T47D (cell line): ENCODE measurements around the gene SGO1.

Source experiments
- DNase-seq, 2 experiments: peaks; one replicate each; pipeline versions ENCODE4 v3.0.0 to v3.0.0-alpha.2; 2011 to 2012; ENCODE audit warnings: low read depth in 1 of 2, low spot score in 1 of 2
- JUND ChIP-seq: IDR thresholded peaks from 2 replicates; pipeline ENCODE4 v1.6.1; 2012; ENCODE audit warnings: low read depth
- in situ Hi-C: cut with HindIII; loops from 2 replicates; pipeline ENCODE4 v1.10.0; 2016; ENCODE audit warnings: low sequenced_read_pairs, low pct_unique_long_range_greater_than_20kb

The SGO1 gene

DNA sequence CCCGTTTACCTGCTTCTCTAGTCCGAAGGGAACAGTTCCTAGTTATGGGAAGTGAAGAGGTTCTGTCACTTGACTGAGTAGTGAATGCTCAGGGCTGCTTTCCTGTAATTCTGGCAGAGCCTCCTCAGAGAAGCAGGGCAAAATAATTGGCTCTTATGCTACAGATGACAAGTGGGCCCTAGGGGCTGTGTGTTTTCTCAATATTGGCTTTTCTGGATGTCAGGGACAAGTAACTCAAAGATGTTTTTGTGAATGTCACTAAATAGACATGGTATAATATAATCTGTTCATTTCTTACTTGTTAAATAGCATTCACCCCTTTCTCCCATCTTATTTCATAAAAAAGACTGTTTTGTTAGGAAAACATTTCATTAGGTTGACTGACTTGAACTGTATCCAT, 40.1 kb downstream of the SGO1 start:
- in situ Hi-C loops: no loop called here
- TF ChIP-seq JUND: no peak
- no peak for DNase-seq

DNA sequence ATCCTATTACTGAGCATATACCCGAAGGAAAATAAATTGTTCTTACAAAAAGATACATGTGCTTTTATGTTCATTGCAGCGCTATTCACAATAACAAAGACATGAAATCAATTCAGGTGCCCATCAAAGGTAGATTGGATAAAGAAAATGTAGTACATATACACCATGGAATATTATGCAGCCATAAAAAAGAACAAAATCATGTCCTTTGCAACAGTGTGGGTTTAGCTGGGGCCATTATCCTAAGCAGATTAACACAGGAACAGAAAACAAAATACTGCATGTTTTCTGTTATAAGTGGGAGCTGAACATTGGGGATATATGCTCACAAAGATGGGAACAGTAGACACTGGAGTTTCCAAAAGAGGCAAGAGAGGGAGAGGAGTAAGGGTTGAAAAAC, 42.5 kb downstream of the SGO1 start:
- in situ Hi-C loops: no loop called here
- TF ChIP-seq JUND: no peak
- no peak for DNase-seq

DNA sequence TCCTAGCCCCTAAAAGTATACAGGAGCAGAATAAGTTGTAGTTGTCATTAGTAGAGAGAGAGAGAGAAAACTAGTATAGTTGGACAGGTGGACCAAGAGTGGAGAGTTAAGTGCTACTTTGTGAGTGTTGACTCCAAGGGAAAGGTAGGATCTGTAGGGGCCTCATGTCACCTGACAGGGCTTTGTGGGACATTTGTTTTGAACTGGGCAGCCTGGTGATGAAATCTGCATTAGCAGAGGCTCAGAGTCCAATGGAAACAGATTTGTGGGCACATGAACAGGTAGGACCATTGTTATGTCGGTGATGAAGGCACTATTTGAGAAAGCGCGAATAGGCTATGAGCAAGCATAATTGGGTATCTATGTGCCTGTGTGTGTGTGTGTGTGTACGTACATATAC, 43.5 kb downstream of the SGO1 start:
- no peak for TF ChIP-seq JUND
- in situ Hi-C loops: no loop called here
- no peak for DNase-seq

DNA sequence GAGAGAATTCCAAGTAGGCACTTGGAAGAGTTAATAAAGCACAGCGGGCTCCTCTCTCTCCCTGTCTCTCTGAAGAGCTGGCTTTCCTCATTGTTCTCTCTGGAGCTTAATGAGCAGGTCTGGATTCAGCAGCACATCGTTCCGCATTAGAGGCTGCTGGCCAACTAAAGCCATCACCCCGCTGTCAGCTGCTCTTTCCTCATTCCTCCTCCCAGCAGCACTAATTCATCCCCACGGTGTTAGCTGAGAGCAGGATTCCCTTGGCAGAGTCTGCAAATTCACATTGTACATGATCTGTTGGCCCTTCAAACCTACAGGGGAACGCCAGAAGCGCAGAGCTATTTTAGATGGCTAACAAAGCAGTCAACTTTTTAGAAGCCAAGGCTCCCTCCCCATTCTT, 44.2 kb downstream of the SGO1 start:
- no peak for DNase-seq
- in situ Hi-C loops: no loop called here
- TF ChIP-seq JUND: no peak

DNA sequence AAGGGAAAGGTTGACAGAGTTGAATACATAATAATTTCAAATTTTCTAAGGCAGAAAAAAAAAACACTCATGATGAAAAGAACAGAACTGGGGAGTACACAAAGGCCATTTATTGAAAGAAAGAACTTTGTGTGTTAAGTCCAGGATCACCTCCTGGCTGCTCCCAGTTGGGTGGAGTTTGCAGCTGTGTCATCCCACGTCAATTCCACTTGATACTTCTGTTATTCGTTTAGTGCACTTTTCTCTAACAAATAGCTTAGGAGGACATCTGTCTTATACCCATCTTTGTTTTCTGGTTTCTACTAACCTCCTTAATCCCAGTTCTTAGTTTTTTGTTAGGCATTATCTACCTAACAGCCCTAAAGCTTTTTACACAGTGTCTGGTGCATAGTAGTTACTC, 44.7 kb downstream of the SGO1 start:
- TF ChIP-seq JUND: no peak
- in situ Hi-C loops: no loop called here
- DNase-seq: no peak

DNA sequence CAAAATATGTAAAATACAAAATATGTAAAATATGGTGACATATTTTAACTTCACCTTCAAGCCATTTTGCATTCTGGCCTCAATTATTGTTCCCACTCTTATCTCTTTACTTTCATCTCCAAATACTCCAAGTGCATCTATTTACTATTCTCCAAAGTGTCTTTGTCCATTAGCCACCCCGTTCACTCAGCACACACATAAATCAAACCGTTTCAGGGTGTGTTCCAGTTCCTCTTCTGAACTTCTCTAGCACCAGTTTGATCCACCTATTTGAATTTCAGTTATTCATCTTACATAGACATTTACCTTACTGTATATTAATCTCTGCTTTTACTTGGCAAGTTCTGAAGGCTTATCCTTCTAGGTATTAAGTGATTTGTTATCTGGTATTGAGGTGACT, 45.1 kb downstream of the SGO1 start:
- TF ChIP-seq JUND: no peak
- in situ Hi-C loops: no loop called here
- no peak for DNase-seq

DNA sequence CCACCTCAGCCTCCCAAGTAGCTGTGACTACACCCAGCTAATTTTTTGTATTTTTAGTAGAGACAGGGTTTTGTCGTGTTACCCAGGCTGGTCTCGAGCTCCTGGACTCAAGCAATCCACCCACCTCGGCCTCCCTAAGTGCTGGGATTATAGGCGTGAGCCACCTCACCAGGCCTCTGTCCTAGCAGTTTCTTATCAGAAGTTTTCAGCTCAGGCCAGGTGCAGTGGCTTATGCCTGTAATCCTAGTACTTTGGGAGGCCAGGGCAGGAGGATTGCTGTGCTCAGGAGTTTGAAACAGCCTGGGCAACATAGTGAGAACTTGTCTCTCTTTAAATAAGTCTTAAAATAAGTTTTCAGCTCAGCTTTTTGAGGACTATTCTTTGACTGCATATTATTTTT, 48.4 kb downstream of the SGO1 start:
- DNase-seq: no peak
- TF ChIP-seq JUND: no peak
- in situ Hi-C loops: no loop called here

DNA sequence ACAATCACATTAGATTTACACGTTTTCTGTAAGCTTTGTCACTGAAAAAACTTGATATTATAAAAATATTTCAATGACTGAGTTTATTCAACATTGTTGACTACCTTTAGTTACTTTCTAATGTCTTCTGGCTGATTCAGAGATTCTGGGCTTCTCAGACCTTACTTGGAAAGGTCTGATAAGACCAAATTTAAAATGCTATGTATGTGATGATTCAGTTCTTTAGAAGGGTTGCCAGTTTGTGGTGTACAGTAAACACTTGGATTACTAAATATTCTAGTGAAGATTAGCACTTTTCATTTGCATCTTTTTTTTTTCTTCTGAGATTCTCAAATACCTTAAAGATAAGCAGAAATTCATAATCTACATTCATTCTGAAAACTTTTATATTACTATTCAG, 49.8 kb downstream of the SGO1 start:
- in situ Hi-C loops: no loop called here
- no peak for DNase-seq
- TF ChIP-seq JUND: no peak

DNA sequence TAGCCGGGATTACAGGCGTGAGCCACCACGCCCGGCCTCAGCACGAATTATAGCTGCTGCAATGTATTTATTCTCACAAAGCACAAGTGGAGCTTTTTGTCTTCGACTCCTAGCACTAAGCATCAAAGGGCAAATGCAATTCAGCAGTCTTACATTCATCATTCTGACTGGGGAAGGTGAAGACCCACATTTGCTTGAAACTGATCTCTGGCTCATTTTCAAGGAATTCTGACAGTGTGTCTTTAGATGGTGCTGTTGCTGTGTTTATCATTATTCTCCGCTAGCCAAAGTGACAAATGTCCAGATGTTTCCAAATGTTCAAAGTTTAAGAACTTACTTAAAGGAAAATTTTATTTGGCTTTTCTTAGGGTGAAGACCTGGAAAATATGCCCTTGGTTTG, 55.9 kb downstream of the SGO1 start:
- DNase-seq: no peak
- TF ChIP-seq JUND: no peak
- in situ Hi-C loops: no loop called here

DNA sequence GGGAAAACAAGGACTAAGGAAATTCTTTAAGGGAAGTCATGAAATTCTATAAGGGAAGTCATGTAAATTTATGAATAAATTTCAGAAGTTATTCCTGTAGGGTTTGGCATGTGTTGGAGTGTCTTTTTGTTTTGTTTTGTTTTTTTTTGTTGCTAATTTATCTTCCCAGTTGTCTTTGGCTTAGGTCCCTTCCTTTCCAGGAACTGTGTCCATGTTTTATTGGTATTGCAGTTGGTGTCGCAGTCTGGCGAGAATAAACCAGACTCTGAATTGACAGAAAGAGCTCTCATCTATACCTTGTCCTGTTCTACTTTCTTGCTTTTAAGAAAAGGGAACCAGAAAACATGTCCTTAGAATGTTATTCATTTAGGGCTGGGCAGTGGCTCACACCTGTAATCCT, 57.6 kb downstream of the SGO1 start:
- DNase-seq: no peak
- no peak for TF ChIP-seq JUND
- in situ Hi-C loops: no loop called here

DNA sequence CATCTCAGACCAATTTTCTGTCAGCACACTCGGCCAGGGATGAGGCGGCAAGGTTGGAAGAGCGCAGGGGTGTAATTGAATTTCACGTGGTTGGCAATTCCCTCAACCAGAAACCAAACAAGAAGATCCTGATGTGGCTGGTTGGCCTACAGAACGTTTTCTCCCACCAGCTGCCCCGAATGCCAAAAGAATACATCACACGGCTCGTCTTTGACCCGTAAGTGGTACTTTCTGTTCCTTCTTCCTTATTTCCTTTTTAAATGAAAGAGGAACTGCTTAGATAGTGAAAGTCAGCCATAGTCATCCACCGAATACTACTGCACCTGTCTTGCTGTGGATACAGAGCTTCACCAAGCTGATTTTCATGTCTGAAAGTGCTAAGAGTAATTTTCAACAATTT, 60.1 kb downstream of the SGO1 start:
- no peak for TF ChIP-seq JUND
- DNase-seq: no peak
- in situ Hi-C loops: no loop called here

DNA sequence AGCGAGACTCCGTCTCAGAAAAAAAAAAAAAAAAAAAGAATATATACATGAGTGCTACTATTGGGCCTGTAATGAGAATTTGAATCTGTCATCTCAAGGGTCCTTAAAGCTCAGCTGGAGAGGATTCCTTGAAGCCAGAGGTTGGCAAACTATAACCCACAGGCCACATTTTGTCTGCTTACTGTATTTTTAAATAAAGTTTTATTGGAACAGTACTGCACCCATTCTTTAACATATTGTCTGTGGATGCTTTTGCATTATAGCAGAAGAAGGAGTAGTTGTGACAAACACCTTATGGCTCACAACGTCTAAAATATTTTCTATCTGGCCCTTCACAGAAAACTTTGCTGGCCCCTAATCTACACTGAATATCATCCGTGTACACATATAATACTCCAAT, 60.7 kb downstream of the SGO1 start:
- in situ Hi-C loops: no loop called here
- TF ChIP-seq JUND: no peak
- DNase-seq: no peak

DNA sequence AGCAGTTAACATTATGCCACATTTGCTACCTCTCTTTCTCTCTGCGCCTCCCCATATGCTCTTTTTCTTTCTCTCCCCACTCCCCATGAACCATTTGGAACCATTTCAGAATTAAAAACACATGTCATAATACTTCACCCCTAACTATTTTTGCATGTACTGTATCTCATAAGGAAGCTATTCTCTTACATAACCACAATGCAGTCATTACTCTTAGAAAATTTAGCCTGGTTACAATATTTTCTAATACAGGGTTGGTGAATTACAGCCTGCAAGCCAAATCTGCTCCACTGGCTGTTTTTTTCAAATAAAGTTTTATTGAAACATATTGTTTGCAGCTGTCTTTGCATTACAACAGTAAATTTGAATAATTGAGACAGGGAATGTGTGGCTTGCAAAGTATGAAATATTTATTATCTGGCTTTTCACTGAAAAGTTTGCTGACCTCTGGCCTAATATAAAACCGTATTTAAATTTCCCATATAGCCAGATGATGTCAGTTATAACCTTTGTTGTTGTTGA, 62.8 kb downstream of the SGO1 start:
- DNase-seq: no peak
- in situ Hi-C loops: no loop called here
- TF ChIP-seq JUND: no peak

DNA sequence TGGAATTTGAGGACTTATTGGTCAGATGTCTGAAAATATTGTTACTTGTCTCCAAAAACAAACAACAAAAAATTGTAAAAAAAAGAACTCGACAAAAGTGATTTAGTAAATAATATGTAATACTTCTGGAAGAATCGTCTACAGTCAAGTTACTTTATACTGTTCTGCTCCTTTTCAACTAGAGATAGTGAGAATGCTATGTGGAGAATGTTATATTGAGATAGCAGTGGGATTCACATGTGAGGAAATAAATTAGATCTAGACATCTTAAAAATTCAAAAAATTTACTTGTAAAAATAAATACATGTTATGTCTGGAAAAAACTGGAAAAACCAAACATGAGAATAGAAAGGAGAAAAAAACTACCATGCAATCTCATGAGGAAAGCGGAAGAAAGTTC, 64.9 kb downstream of the SGO1 start:
- DNase-seq: no peak
- TF ChIP-seq JUND: no peak
- in situ Hi-C loops: no loop called here
